AG09309 (cell line): Measurements from ENCODE around the gene ZFAND3.
A peak's percentile ranks its signal among the peaks of the same experiment; 100 is the strongest.

ENCODE experiments used
- DNase-seq: peaks from one replicate; pipeline ENCODE4 v3.0.0-alpha.2; 2010; ENCODE audit warnings: low read depth
- H3K4me3 ChIP-seq: 2 replicates; pipeline ENCODE4 v1.5.1; 2011; ENCODE audit warnings: mild to moderate bottlenecking, low read depth, low read length, moderate library complexity; ENCODE audit not compliant: control insufficient read depth
- TF ChIP-seq, protein P1 (sequence below): IDR thresholded peaks from 2 replicates; pipeline ENCODE4 v1.5.1; 2011; ENCODE audit warnings: mild to moderate bottlenecking, low read depth, low read length, inconsistent platforms; ENCODE audit not compliant: insufficient read depth, control insufficient read depth; ENCODE audit errors: missing control alignments

ZFAND3 gene

DNA sequence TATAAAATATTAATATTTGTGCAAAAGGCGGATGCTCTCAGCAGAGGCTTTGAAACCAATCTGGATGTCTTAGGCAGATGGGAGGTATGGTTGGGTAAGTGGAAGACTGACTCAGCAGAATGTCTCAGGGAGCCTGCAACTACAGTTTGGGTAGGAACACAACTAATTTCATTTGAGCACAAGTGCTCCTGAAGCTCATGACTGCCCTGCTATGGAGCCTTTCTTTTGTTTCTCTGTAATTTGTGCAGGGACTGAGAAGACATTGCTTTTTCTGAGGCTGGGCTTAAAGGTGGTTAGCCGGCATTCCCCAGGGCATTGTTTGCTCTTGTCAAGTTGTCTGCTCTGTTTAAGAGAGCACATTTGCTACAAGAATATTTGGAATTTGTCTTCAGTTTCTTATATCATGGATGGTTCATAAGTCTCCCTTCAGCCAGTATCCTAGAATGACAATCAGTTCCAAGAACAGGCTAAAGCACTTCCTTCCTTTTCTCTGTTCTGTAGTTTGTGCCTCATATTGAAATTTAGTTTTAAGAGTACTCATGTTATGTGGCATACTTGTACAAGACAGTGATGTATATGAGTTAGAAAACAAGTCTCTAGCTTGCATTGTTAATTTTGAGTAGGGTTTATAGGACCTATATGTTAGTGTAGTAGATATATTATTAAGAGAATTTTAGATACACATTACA is 208.3 kb downstream of the ZFAND3 start:
- TF ChIP-seq, protein P1, sequence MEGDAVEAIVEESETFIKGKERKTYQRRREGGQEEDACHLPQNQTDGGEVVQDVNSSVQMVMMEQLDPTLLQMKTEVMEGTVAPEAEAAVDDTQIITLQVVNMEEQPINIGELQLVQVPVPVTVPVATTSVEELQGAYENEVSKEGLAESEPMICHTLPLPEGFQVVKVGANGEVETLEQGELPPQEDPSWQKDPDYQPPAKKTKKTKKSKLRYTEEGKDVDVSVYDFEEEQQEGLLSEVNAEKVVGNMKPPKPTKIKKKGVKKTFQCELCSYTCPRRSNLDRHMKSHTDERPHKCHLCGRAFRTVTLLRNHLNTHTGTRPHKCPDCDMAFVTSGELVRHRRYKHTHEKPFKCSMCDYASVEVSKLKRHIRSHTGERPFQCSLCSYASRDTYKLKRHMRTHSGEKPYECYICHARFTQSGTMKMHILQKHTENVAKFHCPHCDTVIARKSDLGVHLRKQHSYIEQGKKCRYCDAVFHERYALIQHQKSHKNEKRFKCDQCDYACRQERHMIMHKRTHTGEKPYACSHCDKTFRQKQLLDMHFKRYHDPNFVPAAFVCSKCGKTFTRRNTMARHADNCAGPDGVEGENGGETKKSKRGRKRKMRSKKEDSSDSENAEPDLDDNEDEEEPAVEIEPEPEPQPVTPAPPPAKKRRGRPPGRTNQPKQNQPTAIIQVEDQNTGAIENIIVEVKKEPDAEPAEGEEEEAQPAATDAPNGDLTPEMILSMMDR = no peak
- H3K4me3 ChIP-seq = no peak overlapping the region
- DNase-seq = no peak

DNA sequence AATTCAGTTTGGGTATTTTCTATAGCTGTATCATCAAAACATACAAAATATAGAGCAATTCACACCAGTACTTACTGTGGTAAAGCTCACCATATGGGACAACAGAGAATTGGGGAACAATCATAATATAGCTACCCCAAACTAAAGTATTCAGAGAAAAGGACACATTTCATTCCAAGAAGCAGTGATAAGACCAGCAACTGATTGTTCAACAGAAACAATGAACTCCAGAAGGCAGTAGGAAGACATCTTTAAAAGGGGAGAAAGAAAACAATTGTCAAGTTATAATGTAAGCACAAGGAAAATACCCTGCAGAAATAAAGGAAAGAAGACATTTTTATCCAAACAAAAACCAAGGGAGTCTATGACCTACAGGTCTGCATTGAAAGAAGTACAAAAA is 210.9 kb downstream of the ZFAND3 start:
- no peak for DNase-seq
- TF ChIP-seq, protein P1 = no peak

DNA sequence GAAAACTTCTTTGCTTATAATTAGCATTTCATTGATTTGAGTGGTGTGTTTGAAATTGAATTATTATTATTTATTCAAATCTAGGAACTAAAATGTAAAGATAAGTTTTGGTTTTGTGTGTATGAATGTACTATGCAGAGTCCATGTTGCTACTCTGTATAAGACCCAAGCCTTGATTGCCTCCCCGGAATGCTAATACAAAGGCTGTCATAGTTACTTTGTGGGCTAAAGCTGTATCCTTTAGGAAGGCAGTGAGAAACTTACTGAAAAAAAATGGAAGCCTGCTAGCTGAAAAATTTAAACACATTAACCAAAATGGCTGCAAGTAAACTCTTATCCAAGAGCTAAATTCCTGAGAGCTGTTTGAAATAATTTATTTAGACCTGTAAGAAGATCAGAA is 213.3 kb downstream of the ZFAND3 start:
- no peak for DNase-seq
- TF ChIP-seq, protein P1 = no peak
- H3K4me3 ChIP-seq = no peak overlapping the region

More for the DNA sequence above, 210.9 kb downstream of the ZFAND3 start:
- no peak overlapping the region for H3K4me3 ChIP-seq

DNA sequence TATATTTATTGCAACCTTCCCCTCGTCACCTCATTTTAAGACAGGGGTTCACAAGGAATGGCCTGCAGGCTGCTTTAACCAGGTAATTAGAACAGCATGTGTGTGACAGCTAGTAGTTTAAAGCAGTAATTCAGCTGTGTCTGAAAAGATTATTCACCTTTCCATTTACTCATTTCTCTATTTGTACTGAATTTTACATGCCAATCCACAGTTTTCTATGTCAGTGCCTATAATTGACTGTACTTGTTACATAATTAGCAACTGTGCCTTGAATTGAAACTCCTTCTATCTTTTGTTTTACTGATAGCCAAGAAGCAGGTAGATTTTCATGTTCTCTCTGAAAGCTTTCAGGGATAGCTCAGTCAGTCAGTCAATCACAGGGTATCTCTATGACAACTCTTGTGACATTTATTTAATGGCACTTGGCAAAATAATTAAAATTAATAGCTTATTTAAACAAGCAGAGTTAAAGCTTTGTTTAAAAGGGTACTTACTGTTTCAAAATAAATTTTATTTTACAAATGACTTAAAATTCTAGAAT is 214.0 kb downstream of the ZFAND3 start:
- DNase-seq = no peak
- TF ChIP-seq, protein P1 = no peak
- H3K4me3 ChIP-seq = no peak overlapping the region

DNA sequence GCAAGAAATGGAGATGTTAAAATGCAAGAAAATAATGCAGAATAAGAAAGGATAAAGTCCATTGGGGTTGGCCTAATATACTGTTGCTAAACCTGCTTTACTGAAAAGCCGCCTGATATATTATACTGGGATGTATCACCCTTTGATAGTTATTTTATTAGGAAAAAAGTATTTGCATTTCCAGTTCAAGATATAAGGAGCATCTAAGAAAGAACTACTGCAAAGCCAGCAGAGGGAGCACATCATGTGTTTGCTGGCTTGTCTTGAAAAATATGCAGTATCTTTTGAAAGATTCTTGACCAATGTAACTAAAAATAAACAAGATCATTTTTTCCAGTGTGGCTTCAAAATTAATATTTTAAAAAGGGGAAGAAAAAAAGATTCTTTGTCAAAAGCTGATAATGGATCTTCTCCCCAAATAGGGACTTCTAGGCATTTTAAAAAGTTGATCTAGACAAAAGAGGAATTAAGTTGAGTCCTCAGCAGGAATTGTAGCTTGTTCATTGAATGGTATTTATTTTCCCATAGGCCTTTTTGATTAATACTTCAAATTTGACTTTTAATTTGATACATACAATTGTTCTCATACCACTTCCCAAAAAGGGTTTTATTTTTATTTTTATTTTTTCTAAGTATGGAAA is 214.9 kb downstream of the ZFAND3 start:
- H3K4me3 ChIP-seq = no peak overlapping the region
- DNase-seq = peak; percentile 45
- TF ChIP-seq, protein P1 = peak; percentile 66

DNA sequence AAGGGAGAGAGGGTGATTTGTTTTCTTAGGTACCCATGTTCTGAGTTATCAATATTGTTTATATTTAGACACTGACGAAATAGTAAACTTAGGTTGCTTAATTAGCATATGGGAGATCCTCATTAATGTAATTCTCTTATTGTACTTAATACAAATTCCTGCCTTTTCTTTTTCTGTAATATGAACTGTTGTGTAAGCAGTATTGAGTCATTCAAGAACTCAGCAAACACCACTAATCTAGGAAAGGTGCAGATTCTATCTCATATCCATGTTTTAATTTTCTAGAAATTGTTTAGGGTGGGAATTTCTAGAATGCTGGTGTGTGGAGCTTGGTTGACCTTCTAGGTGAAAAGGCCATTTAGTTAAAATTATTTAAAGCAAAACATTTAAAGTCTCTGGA is 216.0 kb downstream of the ZFAND3 start:
- H3K4me3 ChIP-seq = no peak overlapping the region
- TF ChIP-seq, protein P1 = no peak
- DNase-seq = no peak
